Astrocyte (in vitro differentiated cells and primary cell): ENCODE results near the gene VPS37D. TPM values are rescaled to one million over a fixed set of nuclear protein-coding genes. Genes with fewer than 3 reads are reported as not detected.
"Not testable (repeated sequence)": the region's sequence is repeated elsewhere in the genome, so short reads cannot be mapped to it uniquely, and the experiment has no call there.

Source experiments
- DNase-seq: peaks from one replicate; pipeline ENCODE4 v3.0.0-alpha.2; 2010; ENCODE audit warnings: low read depth
- FAIRE-seq: peaks from 2 replicates; lab custom pipeline; 2011; peaks lifted over from hg19 to GRCh38; lab: Jason Lieb, UNC
- H2AFZ ChIP-seq: 2 replicates; pipeline ENCODE4 v1.6.0; 2012; ENCODE audit warnings: low read depth, low read length, inconsistent platforms
- H3K27ac ChIP-seq: 2 replicates; pipeline ENCODE4 v1.5.1; 2011; ENCODE audit warnings: low read depth, low read length, inconsistent platforms
- H3K27me3 ChIP-seq: 2 replicates; pipeline ENCODE4 v1.6.0; 2011; ENCODE audit warnings: low read length, inconsistent platforms; ENCODE audit not compliant: insufficient read depth
- H3K36me3 ChIP-seq: 2 replicates; pipeline ENCODE4 v1.5.1; 2011; ENCODE audit warnings: low read length, inconsistent platforms; ENCODE audit not compliant: insufficient read depth
- H3K4me1 ChIP-seq: 2 replicates; pipeline ENCODE4 v1.5.1; 2011; ENCODE audit warnings: low read length, inconsistent platforms; ENCODE audit not compliant: insufficient read depth
- H3K4me2 ChIP-seq: 2 replicates; pipeline ENCODE4 v1.6.0; 2012; ENCODE audit warnings: low read length, inconsistent platforms
- H3K4me3 ChIP-seq: 2 replicates; pipeline ENCODE4 v1.5.1; 2011; ENCODE audit warnings: low read depth, mild to moderate bottlenecking, low read length, inconsistent platforms; ENCODE audit not compliant: insufficient read depth
- H3K79me2 ChIP-seq: 2 replicates; pipeline ENCODE4 v1.6.0; 2012; ENCODE audit warnings: mild to moderate bottlenecking, low read length, inconsistent platforms; ENCODE audit not compliant: insufficient read depth
- H3K9ac ChIP-seq: 2 replicates; pipeline ENCODE4 v1.6.0; 2012; ENCODE audit warnings: mild to moderate bottlenecking, low read length, inconsistent platforms
- H3K9me3 ChIP-seq: 2 replicates; pipeline ENCODE4 v1.5.1; 2012; ENCODE audit warnings: low read depth, mild to moderate bottlenecking, low read length, inconsistent platforms; ENCODE audit not compliant: insufficient read depth
- H4K20me1 ChIP-seq: 2 replicates; pipeline ENCODE4 v1.6.0; 2012; ENCODE audit warnings: low read length, inconsistent platforms; ENCODE audit not compliant: insufficient read depth
- H3K27ac Mint-ChIP-seq: one replicate; pipeline ENCODE4 v1.8.0; 2021; ENCODE audit warnings: mild to moderate bottlenecking, mixed read lengths; ENCODE audit not compliant: unreplicated experiment
- H3K27me3 Mint-ChIP-seq: one replicate; pipeline ENCODE4 v1.8.0; 2021; ENCODE audit warnings: low read depth, mixed read lengths; ENCODE audit not compliant: unreplicated experiment
- H3K36me3 Mint-ChIP-seq: one replicate; pipeline ENCODE4 v1.8.0; 2021; ENCODE audit warnings: low read depth, mixed read lengths; ENCODE audit not compliant: unreplicated experiment
- H3K4me1 Mint-ChIP-seq: one replicate; pipeline ENCODE4 v1.8.0; 2021; ENCODE audit warnings: low read depth, mixed read lengths; ENCODE audit not compliant: unreplicated experiment
- H3K4me3 Mint-ChIP-seq: one replicate; pipeline ENCODE4 v1.8.0; 2021; ENCODE audit warnings: mild to moderate bottlenecking, moderate library complexity, mixed read lengths; ENCODE audit not compliant: unreplicated experiment
- H3K9me3 Mint-ChIP-seq: one replicate; pipeline ENCODE4 v1.8.0; 2021; ENCODE audit warnings: mild to moderate bottlenecking, mixed read lengths; ENCODE audit not compliant: unreplicated experiment
- CTCF ChIP-seq: IDR thresholded peaks from 2 replicates; pipeline ENCODE4 v1.5.1; 2011; ENCODE audit warnings: low read depth, mild to moderate bottlenecking, inconsistent platforms, low read length, moderate library complexity; ENCODE audit not compliant: insufficient read depth
- EZH2 ChIP-seq: IDR thresholded peaks from 2 replicates; pipeline ENCODE4 v1.6.1; 2012; ENCODE audit warnings: mild to moderate bottlenecking, low read length, inconsistent platforms; ENCODE audit not compliant: insufficient read depth
- total RNA-seq: library from RNA; stranded (reverse); gene quantifications from 2 replicates; pipeline ENCODE4 v1.2.1, GENCODE V29; 2021

Gene VPS37D
- total RNA-seq, 1 donor from 2014 or later: 2.9 TPM

GRCh38 chr7:73659983-73660382 lies 7.6 kb upstream of the VPS37D start:
- Histone ChIP-seq H3K27ac (no peak overlapping the region), H3K9ac (no peak overlapping the region), H2AFZ (no peak overlapping the region), H3K4me3 (no peak overlapping the region), H3K4me1 (no peaks in the 10 kb centered on the region), H3K79me2 (no peaks in the 10 kb centered on the region), H4K20me1 (no peaks in the 10 kb centered on the region), H3K9me3 (no peaks in the 10 kb centered on the region), H3K27me3 (peaks cover 4% of the 10 kb centered on the region), H3K36me3 (no peaks in the 10 kb centered on the region), H3K4me2 (no peak overlapping the region)
- FAIRE-seq (no peak), DNase-seq (no peak)
- Mint-ChIP-seq H3K4me1 (no peaks in the 10 kb centered on the region), H3K27me3 (peaks cover 20% of the 10 kb centered on the region), H3K9me3 (peaks cover 12% of the 10 kb centered on the region), H3K4me3 (no peak overlapping the region), H3K36me3 (no peaks in the 10 kb centered on the region), H3K27ac (no peak overlapping the region)
- TF ChIP-seq EZH2 (no peak), CTCF (no peak)

GRCh38 chr7:73660594-73660993 lies 7.0 kb upstream of the VPS37D start:
- H3K4me1 Mint-ChIP-seq, H4K20me1 ChIP-seq, H3K36me3 ChIP-seq, H3K36me3 Mint-ChIP-seq, H3K9me3 Mint-ChIP-seq, H3K27ac ChIP-seq, H3K27ac Mint-ChIP-seq, H3K9ac ChIP-seq, H3K4me1 ChIP-seq, H2AFZ ChIP-seq, DNase-seq, FAIRE-seq, H3K27me3 ChIP-seq, H3K9me3 ChIP-seq, H3K4me3 Mint-ChIP-seq, H3K4me3 ChIP-seq, H3K79me2 ChIP-seq, H3K4me2 ChIP-seq: not testable (repeated sequence)
- peaks cover 17% of the 10 kb centered on the region for H3K27me3 Mint-ChIP-seq

GRCh38 chr7:73663033-73663432 lies 4.6 kb upstream of the VPS37D start:
- no peak overlapping the region for H3K27ac Mint-ChIP-seq
- H3K9me3 Mint-ChIP-seq: peaks cover 9% of the 10 kb centered on the region
- Histone ChIP-seq H3K36me3 (no peaks in the 10 kb centered on the region), H3K4me2 (no peak overlapping the region), H3K79me2 (no peaks in the 10 kb centered on the region), H3K4me1 (no peaks in the 10 kb centered on the region), H3K9ac (no peak overlapping the region), H3K4me3 (no peak overlapping the region), H3K9me3 (no peaks in the 10 kb centered on the region), H2AFZ (no peak overlapping the region), H3K27me3 (peaks cover 4% of the 10 kb centered on the region), H4K20me1 (no peaks in the 10 kb centered on the region), H3K27ac (no peak overlapping the region)
- no peak overlapping the region for H3K4me3 Mint-ChIP-seq
- FAIRE-seq (no peak), DNase-seq (no peak)
- H3K27me3 Mint-ChIP-seq: peaks cover 23% of the 10 kb centered on the region
- no peaks in the 10 kb centered on the region for H3K36me3 Mint-ChIP-seq
- H3K4me1 Mint-ChIP-seq: no peaks in the 10 kb centered on the region
- TF ChIP-seq CTCF (no peak), EZH2 (no peak)
